Measurements from ENCODE around the gene RET.
A peak's percentile ranks its signal among the peaks of the same experiment; 100 is the strongest.

The RET gene

GRCh38 chr10:43127442-43127841 is 50.6 kb downstream of the RET start:
- DNase-seq (ENCODE audit: low read depth), result no peak
- no peak overlapping the region for H3K4me3 ChIP-seq (ENCODE audit: low read length)
- no peak overlapping the region for H3K9ac ChIP-seq (ENCODE audit: low read length)
- H3K36me3 ChIP-seq (ENCODE audit: control insufficient read depth, insufficient read depth, low read length, severe bottlenecking), result no peaks in the 10 kb centered on the region
- H3K27me3 ChIP-seq (replicated peaks; ENCODE audit: control insufficient read depth, insufficient read depth, low read length), result no peaks in the 10 kb centered on the region
- H3K4me1 ChIP-seq (ENCODE audit: control insufficient read depth, insufficient read depth, low read length), result peaks cover 22% of the 10 kb centered on the region
- no peaks in the 10 kb centered on the region for H3K9me3 ChIP-seq (ENCODE audit: control insufficient read depth, low read length)

- Histone ChIP-seq H3K36me3 (ENCODE audit: control insufficient read depth, insufficient read depth, low read length, severe bottlenecking) (no peaks in the 10 kb centered on the region), H3K4me3 (ENCODE audit: low read length) (no peak overlapping the region), H3K9me3 (ENCODE audit: control insufficient read depth, low read length) (no peaks in the 10 kb centered on the region), H3K9ac (ENCODE audit: low read length) (no peak overlapping the region), H3K27me3 (replicated peaks; ENCODE audit: control insufficient read depth, insufficient read depth, low read length) (no peaks in the 10 kb centered on the region), H3K4me1 (ENCODE audit: control insufficient read depth, insufficient read depth, low read length) (peaks cover 22% of the 10 kb centered on the region)
- DNase-seq (ENCODE audit: low read depth), result no peak
Measured at GRCh38 chr10:43128331-43128730, 51.5 kb downstream of the RET start.

GRCh38 chr10:43128958-43129706 is 52.3 kb downstream of the RET start:
- Histone ChIP-seq H3K27me3 (replicated peaks; ENCODE audit: control insufficient read depth, insufficient read depth, low read length) (no peaks in the 10 kb centered on the region), H3K4me1 (ENCODE audit: control insufficient read depth, insufficient read depth, low read length) (peaks cover 22% of the 10 kb centered on the region), H3K4me3 (ENCODE audit: low read length) (peak overlapping the region; percentile 36), H3K9me3 (ENCODE audit: control insufficient read depth, low read length) (no peaks in the 10 kb centered on the region), H3K36me3 (ENCODE audit: control insufficient read depth, insufficient read depth, low read length, severe bottlenecking) (no peaks in the 10 kb centered on the region), H3K9ac (ENCODE audit: low read length) (peak overlapping the region; percentile 54)
- peak; percentile 95 for DNase-seq (ENCODE audit: low read depth)

GRCh38 chr10:43130770-43131171 is 53.9 kb downstream of the RET start:
- no peak for DNase-seq (ENCODE audit: low read depth)
- Histone ChIP-seq H3K9me3 (ENCODE audit: control insufficient read depth, low read length) (no peaks in the 10 kb centered on the region), H3K9ac (ENCODE audit: low read length) (no peak overlapping the region), H3K27me3 (replicated peaks; ENCODE audit: control insufficient read depth, insufficient read depth, low read length) (no peaks in the 10 kb centered on the region), H3K4me1 (ENCODE audit: control insufficient read depth, insufficient read depth, low read length) (peaks cover 16% of the 10 kb centered on the region), H3K36me3 (ENCODE audit: control insufficient read depth, insufficient read depth, low read length, severe bottlenecking) (no peaks in the 10 kb centered on the region), H3K4me3 (ENCODE audit: low read length) (no peak overlapping the region)

- Histone ChIP-seq H3K4me1 (ENCODE audit: control insufficient read depth, insufficient read depth, low read length) (peaks cover 16% of the 10 kb centered on the region), H3K27me3 (replicated peaks; ENCODE audit: control insufficient read depth, insufficient read depth, low read length) (no peaks in the 10 kb centered on the region), H3K36me3 (ENCODE audit: control insufficient read depth, insufficient read depth, low read length, severe bottlenecking) (no peaks in the 10 kb centered on the region), H3K9me3 (ENCODE audit: control insufficient read depth, low read length) (no peaks in the 10 kb centered on the region), H3K4me3 (ENCODE audit: low read length) (no peak overlapping the region), H3K9ac (ENCODE audit: low read length) (no peak overlapping the region)
- no peak for DNase-seq (ENCODE audit: low read depth)
Measured at GRCh38 chr10:43131256-43131655, 54.4 kb downstream of the RET start.

- Histone ChIP-seq H3K4me1 (ENCODE audit: control insufficient read depth, insufficient read depth, low read length) (peaks cover 21% of the 10 kb centered on the region), H3K36me3 (ENCODE audit: control insufficient read depth, insufficient read depth, low read length, severe bottlenecking) (no peaks in the 10 kb centered on the region), H3K9me3 (ENCODE audit: control insufficient read depth, low read length) (no peaks in the 10 kb centered on the region), H3K4me3 (ENCODE audit: low read length) (no peak overlapping the region), H3K9ac (ENCODE audit: low read length) (no peak overlapping the region), H3K27me3 (replicated peaks; ENCODE audit: control insufficient read depth, insufficient read depth, low read length) (no peaks in the 10 kb centered on the region)
- no peak for DNase-seq (ENCODE audit: low read depth)
Measured at GRCh38 chr10:43131906-43132305, 55.0 kb downstream of the RET start.

- no peaks in the 10 kb centered on the region for H3K27me3 ChIP-seq (replicated peaks; ENCODE audit: control insufficient read depth, insufficient read depth, low read length)
- no peak overlapping the region for H3K9ac ChIP-seq (ENCODE audit: low read length)
- H3K4me3 ChIP-seq (ENCODE audit: low read length), result no peak overlapping the region
- H3K9me3 ChIP-seq (ENCODE audit: control insufficient read depth, low read length), result no peaks in the 10 kb centered on the region
- H3K36me3 ChIP-seq (ENCODE audit: control insufficient read depth, insufficient read depth, low read length, severe bottlenecking), result no peaks in the 10 kb centered on the region
- no peak for DNase-seq (ENCODE audit: low read depth)
- H3K4me1 ChIP-seq (ENCODE audit: control insufficient read depth, insufficient read depth, low read length), result peaks cover 24% of the 10 kb centered on the region
Measured at GRCh38 chr10:43132867-43133787, 56.3 kb downstream of the RET start.

GRCh38 chr10:43134126-43134905 is 57.4 kb downstream of the RET start:
- H3K27me3 ChIP-seq (replicated peaks; ENCODE audit: control insufficient read depth, insufficient read depth, low read length), result no peaks in the 10 kb centered on the region
- H3K4me3 ChIP-seq (ENCODE audit: low read length), result no peak overlapping the region
- DNase-seq (ENCODE audit: low read depth), result no peak
- no peaks in the 10 kb centered on the region for H3K9me3 ChIP-seq (ENCODE audit: control insufficient read depth, low read length)
- H3K36me3 ChIP-seq (ENCODE audit: control insufficient read depth, insufficient read depth, low read length, severe bottlenecking), result no peaks in the 10 kb centered on the region
- no peak overlapping the region for H3K9ac ChIP-seq (ENCODE audit: low read length)
- H3K4me1 ChIP-seq (ENCODE audit: control insufficient read depth, insufficient read depth, low read length), result peaks cover 18% of the 10 kb centered on the region

- H3K9ac ChIP-seq (ENCODE audit: low read length), result no peak overlapping the region
- H3K36me3 ChIP-seq (ENCODE audit: control insufficient read depth, insufficient read depth, low read length, severe bottlenecking), result no peaks in the 10 kb centered on the region
- H3K9me3 ChIP-seq (ENCODE audit: control insufficient read depth, low read length), result no peaks in the 10 kb centered on the region
- peaks cover 20% of the 10 kb centered on the region for H3K4me1 ChIP-seq (ENCODE audit: control insufficient read depth, insufficient read depth, low read length)
- DNase-seq (ENCODE audit: low read depth), result no peak
- no peak overlapping the region for H3K4me3 ChIP-seq (ENCODE audit: low read length)
- no peaks in the 10 kb centered on the region for H3K27me3 ChIP-seq (replicated peaks; ENCODE audit: control insufficient read depth, insufficient read depth, low read length)
Measured at GRCh38 chr10:43135064-43135463, 58.2 kb downstream of the RET start.

- peaks cover 26% of the 10 kb centered on the region for H3K4me1 ChIP-seq (ENCODE audit: control insufficient read depth, insufficient read depth, low read length)
- no peaks in the 10 kb centered on the region for H3K9me3 ChIP-seq (ENCODE audit: control insufficient read depth, low read length)
- no peaks in the 10 kb centered on the region for H3K27me3 ChIP-seq (replicated peaks; ENCODE audit: control insufficient read depth, insufficient read depth, low read length)
- H3K4me3 ChIP-seq (ENCODE audit: low read length), result no peak overlapping the region
- no peak for DNase-seq (ENCODE audit: low read depth)
- no peaks in the 10 kb centered on the region for H3K36me3 ChIP-seq (ENCODE audit: control insufficient read depth, insufficient read depth, low read length, severe bottlenecking)
- H3K9ac ChIP-seq (ENCODE audit: low read length), result no peak overlapping the region
Measured at GRCh38 chr10:43135656-43136055, 58.8 kb downstream of the RET start.

- no peaks in the 10 kb centered on the region for H3K9me3 ChIP-seq (ENCODE audit: control insufficient read depth, low read length)
- H3K36me3 ChIP-seq (ENCODE audit: control insufficient read depth, insufficient read depth, low read length, severe bottlenecking), result no peaks in the 10 kb centered on the region
- no peak for DNase-seq (ENCODE audit: low read depth)
- H3K4me1 ChIP-seq (ENCODE audit: control insufficient read depth, insufficient read depth, low read length), result peaks cover 29% of the 10 kb centered on the region
- H3K27me3 ChIP-seq (replicated peaks; ENCODE audit: control insufficient read depth, insufficient read depth, low read length), result no peaks in the 10 kb centered on the region
- H3K9ac ChIP-seq (ENCODE audit: low read length), result peak overlapping the region; percentile 95
- peak overlapping the region; percentile 99 for H3K4me3 ChIP-seq (ENCODE audit: low read length)
Measured at GRCh38 chr10:43136432-43136831, 59.6 kb downstream of the RET start.
